ENCODE data around the gene FAM13C. TPM values are rescaled to one million over a fixed set of nuclear protein-coding genes. Genes with fewer than 3 reads are reported as not detected.

The FAM13C gene
- total and polyA plus RNA-seq, 11 donors = 1.00 to 12.4 (median 8.3) TPM

- ATAC-seq (no peak), DNase-seq (no peak)
- H3K4me1 ChIP-seq = peaks cover 0 to 58% (median 27%) of the 10 kb centered on the region in 12 donors
- H3K27ac ChIP-seq = no peak overlapping the region
- no peaks in the 10 kb centered on the region for H3K27me3 ChIP-seq
- intact Hi-C loops (cut with DNase I) = loop anchor here in 2 of 10 donors (2.0 to 5.0 kb wide), 2 partner anchors 42 kb away; partner anchors contain the start of gene FAM13C (in 2 of the 2)
- WGBS, 4 donors = 92 to 94% (median 93%) methylated on average over 5 of the region's 5 CpGs
- H3K4me3 ChIP-seq = no peak overlapping the region
- TF ChIP-seq POLR2A (IDR thresholded peaks at IDR 0.05) = no peak
- TF ChIP-seq CTCF (IDR thresholded peaks at IDR 0.05) = no peak
- H3K36me3 ChIP-seq = peaks cover 0 to 28% (median 0%) of the 10 kb centered on the region in 9 donors
- peaks cover 0 to 5% (median 0%) of the 10 kb centered on the region in 12 donors for H3K9me3 ChIP-seq
Observed at GRCh38 chr10:59320355-59320754, 42.0 kb downstream of the FAM13C start.

- peaks cover 0 to 5% (median 0%) of the 10 kb centered on the region in 12 donors for H3K9me3 ChIP-seq
- peaks cover 0 to 58% (median 29%) of the 10 kb centered on the region in 12 donors for H3K4me1 ChIP-seq
- H3K4me3 ChIP-seq = no peak overlapping the region
- no peak for DNase-seq
- peaks cover 0 to 28% (median 0%) of the 10 kb centered on the region in 9 donors for H3K36me3 ChIP-seq
- H3K27me3 ChIP-seq = no peaks in the 10 kb centered on the region
- ATAC-seq = no peak
- H3K27ac ChIP-seq = peak overlapping the region in 1 of 12 donors; percentile 7
- no peak for TF ChIP-seq CTCF (IDR thresholded peaks at IDR 0.05)
- no peak for TF ChIP-seq POLR2A (IDR thresholded peaks at IDR 0.05)
- intact Hi-C loops (cut with DNase I) = loop anchor here in 5 of 10 donors (2.0 to 10.0 kb wide), 4 partner anchors 42 to 47 kb away; partner anchors contain the start of gene FAM13C (in 4 of the 5)
Observed at GRCh38 chr10:59319854-59320253, 42.5 kb downstream of the FAM13C start.

- no peak for DNase-seq
- no peak for ATAC-seq
- H3K9me3 ChIP-seq = no peaks in the 10 kb centered on the region
- no peak overlapping the region for H3K4me3 ChIP-seq
- WGBS, 4 donors = 88 to 93% (median 91%) methylated on average over 2 of the region's 2 CpGs
- H3K4me1 ChIP-seq = peaks cover 0 to 59% (median 28%) of the 10 kb centered on the region in 12 donors
- no peak overlapping the region for H3K27ac ChIP-seq
- no peaks in the 10 kb centered on the region for H3K27me3 ChIP-seq
- TF ChIP-seq CTCF (IDR thresholded peaks at IDR 0.05) = no peak
- TF ChIP-seq POLR2A (IDR thresholded peaks at IDR 0.05) = no peak
- peaks cover 0 to 12% (median 0%) of the 10 kb centered on the region in 9 donors for H3K36me3 ChIP-seq
- intact Hi-C loops (cut with DNase I) = loop anchor here in 1 of 10 donors (10.0 kb wide), 1 partner anchor 48 kb away; the partner anchor contains the start of gene FAM13C
Observed at GRCh38 chr10:59317066-59317465, 45.3 kb downstream of the FAM13C start.

- ATAC-seq (peak; percentile 71 to 87 (median 80)), DNase-seq (peak in 2 of 5 donors; percentile 33 to 34)
- Histone ChIP-seq H3K27ac (peak overlapping the region in 11 of 12 donors; percentile 18 to 75 (median 39)), H3K9me3 (no peaks in the 10 kb centered on the region), H3K4me3 (no peak overlapping the region), H3K4me1 (peaks cover 0 to 73% (median 39%) of the 10 kb centered on the region in 12 donors), H3K36me3 (no peaks in the 10 kb centered on the region), H3K27me3 (no peaks in the 10 kb centered on the region)
- no peak for TF ChIP-seq CTCF (IDR thresholded peaks at IDR 0.05)
- TF ChIP-seq POLR2A (IDR thresholded peaks at IDR 0.05) = no peak
- intact Hi-C loops (cut with DNase I) = loop anchor here in 1 of 10 donors (10.0 kb wide), 1 partner anchor 49 kb away; the partner anchor contains the start of gene FAM13C
Observed at GRCh38 chr10:59315465-59315864, 46.9 kb downstream of the FAM13C start.
